Naive thymus-derived CD4-positive, alpha-beta T cell (primary cell): ENCODE data around the gene TMEM200A. TPM values are rescaled to one million over a fixed set of nuclear protein-coding genes. Genes with fewer than 3 reads are reported as not detected.

Experiments
- ATAC-seq: fragments of 150-1000 bp; cut with Tn5 transposase; 2 replicates; pipeline ENCODE4 v1.10.0; 2021; ENCODE audit warnings: mild to moderate bottlenecking, moderate library complexity
- CTCF ChIA-PET: fragments of 350-600 bp; sonication (Branson Sonifier 250); formaldehyde crosslinking; loops from one replicate; lab custom pipeline; 2021; ENCODE audit warnings: antibody characterized with exemption; lab: Charles Lee
- POLR2A ChIA-PET: fragments of 350-600 bp; sonication (Branson Sonifier 250); formaldehyde crosslinking; loops from one replicate; lab custom pipeline; 2021; ENCODE audit warnings: antibody characterized with exemption, inconsistent platforms; lab: Charles Lee
- DNase-seq, 9 donors: peaks; one replicate each; pipeline versions ENCODE4 v3.0.0 to v3.0.0-alpha.2; 2020 to 2022; ENCODE audit warnings: mixed read lengths in 1 of 9
- H3K27ac ChIP-seq: one replicate; pipeline ENCODE4 v1.7.0; 2013; ENCODE audit warnings: mild to moderate bottlenecking, low read depth, low read length, moderate library complexity
- H3K27me3 ChIP-seq, 2 donors: one replicate each; pipeline ENCODE4 v1.7.0; 2013; ENCODE audit warnings: low read length in 2 of 2, mild to moderate bottlenecking in 2 of 2, moderate library complexity in 2 of 2; ENCODE audit not compliant: control insufficient read depth in 2 of 2, insufficient read depth in 2 of 2
- H3K36me3 ChIP-seq, 3 experiments: 1 replicate in 2 of 3; 2 replicates in 1 of 3; pipeline ENCODE4 v1.7.0; 2013; ENCODE audit warnings: low read length in 3 of 3, mild to moderate bottlenecking in 3 of 3, moderate library complexity in 1 of 3; ENCODE audit not compliant: insufficient read depth in 3 of 3, control insufficient read depth in 2 of 3
- H3K4me1 ChIP-seq, 2 donors: one replicate each; pipeline ENCODE4 v1.7.0; 2013; ENCODE audit warnings: low read length in 2 of 2, mild to moderate bottlenecking in 2 of 2, moderate library complexity in 1 of 2; ENCODE audit not compliant: control insufficient read depth in 2 of 2, insufficient read depth in 2 of 2
- H3K4me3 ChIP-seq: 2 replicates; pipeline ENCODE4 v1.7.0; 2013; ENCODE audit warnings: mild to moderate bottlenecking, low read length
- H3K9me3 ChIP-seq, 3 experiments: 1 replicate in 2 of 3; 2 replicates in 1 of 3; pipeline ENCODE4 v1.7.0; 2013; ENCODE audit warnings: low read length in 3 of 3; ENCODE audit not compliant: control insufficient read depth in 2 of 3
- H3K27ac Mint-ChIP-seq, 9 donors: one replicate each; pipeline ENCODE4 v1.8.0; 2020 to 2022; ENCODE audit warnings: mixed read lengths in 9 of 9, mild to moderate bottlenecking in 8 of 9, moderate library complexity in 5 of 9, inconsistent platforms in 2 of 9
- H3K27me3 Mint-ChIP-seq, 5 donors: one replicate each; pipeline ENCODE4 v1.8.0; 2021 to 2022; ENCODE audit warnings: mixed read lengths in 5 of 5, mild to moderate bottlenecking in 1 of 5
- H3K36me3 Mint-ChIP-seq, 5 donors: one replicate each; pipeline ENCODE4 v1.8.0; 2020 to 2022; ENCODE audit warnings: mixed read lengths in 5 of 5, mild to moderate bottlenecking in 3 of 5, inconsistent platforms in 1 of 5
- H3K4me1 Mint-ChIP-seq, 7 donors: one replicate each; pipeline ENCODE4 v1.8.0; 2020 to 2022; ENCODE audit warnings: mixed read lengths in 7 of 7, mild to moderate bottlenecking in 3 of 7, inconsistent platforms in 1 of 7
- H3K4me3 Mint-ChIP-seq, 10 donors: one replicate each; pipeline ENCODE4 v1.8.0; 2020 to 2022; ENCODE audit warnings: mild to moderate bottlenecking in 10 of 10, mixed read lengths in 10 of 10, moderate library complexity in 6 of 10, inconsistent platforms in 2 of 10
- H3K9me3 Mint-ChIP-seq, 11 donors: one replicate each; pipeline ENCODE4 v1.8.0; 2020 to 2022; ENCODE audit warnings: mixed read lengths in 11 of 11, mild to moderate bottlenecking in 4 of 11, inconsistent platforms in 1 of 11, moderate library complexity in 1 of 11
- intact Hi-C, 2 donors: fragments of 100-400 bp; cut with micrococcal nuclease; formaldehyde crosslinking; loops; one replicate each; pipeline ENCODE4 v1.15.1; 2023
- polyA plus RNA-seq, 2 donors: library from polyadenylated mRNA; unstranded; fragments of 300-500 nt; fragmentation: Illumina TruSeq; gene quantifications; one replicate each; pipeline ENCODE4 v1.2.3, GENCODE V29; 2021
- total RNA-seq, 6 experiments: library from RNA in 5 of 6; stranded (reverse) in 5 of 6; gene quantifications; 1 replicate in 5 of 6; 2 replicates in 1 of 6; pipeline ENCODE4 v1.2.3 and lab custom pipeline; 2021 to 2026

Gene TMEM200A
- total and polyA plus RNA-seq, 7 experiments from 2014 or later: 0.15 to 7.2 (median 0.46) TPM; not detected in 1

DNA sequence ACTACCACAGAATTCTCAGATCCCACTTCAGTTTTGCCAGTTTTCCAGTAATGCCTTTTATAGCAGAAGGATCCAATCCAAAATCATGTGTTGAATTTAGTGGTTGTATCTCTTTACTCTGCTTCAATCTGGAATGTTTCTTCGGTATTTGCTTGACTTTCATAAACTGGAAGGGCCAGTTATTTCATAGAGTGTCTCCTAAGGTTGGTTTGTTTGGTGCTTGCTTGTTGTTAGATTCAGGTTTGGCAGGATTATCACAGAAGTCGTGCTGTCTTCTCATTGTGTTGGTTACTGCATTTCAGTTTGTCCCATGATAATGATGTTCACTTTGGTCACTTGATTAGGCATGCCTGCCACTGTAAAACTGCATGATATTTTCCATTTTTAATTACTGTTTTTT, 45.7 kb downstream of the TMEM200A start:
- no peak overlapping the region for H3K27ac ChIP-seq
- H3K4me3 Mint-ChIP-seq: no peak overlapping the region
- H3K4me1 Mint-ChIP-seq: peaks cover 0 to 9% (median 1%) of the 10 kb centered on the region in 7 donors
- H3K9me3 ChIP-seq: no peaks in the 10 kb centered on the region
- POLR2A ChIA-PET: interaction anchor here (0.6 kb wide), 1 partner anchor 573 kb away, joined by 4 read pairs; no protein-coding TSS in a partner anchor
- H3K9me3 Mint-ChIP-seq: peaks cover 0 to 9% (median 3%) of the 10 kb centered on the region in 11 donors
- no peak overlapping the region for H3K4me3 ChIP-seq
- peaks cover 0 to 15% (median 7%) of the 10 kb centered on the region in 5 donors for H3K27me3 Mint-ChIP-seq
- CTCF ChIA-PET: interaction anchor here (0.6 kb wide), 1 partner anchor 61 kb away, joined by 3 read pairs; no protein-coding TSS in a partner anchor
- intact Hi-C loops: no loop called here
- no peaks in the 10 kb centered on the region for H3K36me3 ChIP-seq
- H3K27me3 ChIP-seq: no peaks in the 10 kb centered on the region
- no peak for ATAC-seq
- peak overlapping the region in 1 of 9 donors; percentile 20 for H3K27ac Mint-ChIP-seq
- peaks cover 0 to 19% (median 8%) of the 10 kb centered on the region in 5 donors for H3K36me3 Mint-ChIP-seq
- H3K4me1 ChIP-seq: no peaks in the 10 kb centered on the region
- no peak for DNase-seq

DNA sequence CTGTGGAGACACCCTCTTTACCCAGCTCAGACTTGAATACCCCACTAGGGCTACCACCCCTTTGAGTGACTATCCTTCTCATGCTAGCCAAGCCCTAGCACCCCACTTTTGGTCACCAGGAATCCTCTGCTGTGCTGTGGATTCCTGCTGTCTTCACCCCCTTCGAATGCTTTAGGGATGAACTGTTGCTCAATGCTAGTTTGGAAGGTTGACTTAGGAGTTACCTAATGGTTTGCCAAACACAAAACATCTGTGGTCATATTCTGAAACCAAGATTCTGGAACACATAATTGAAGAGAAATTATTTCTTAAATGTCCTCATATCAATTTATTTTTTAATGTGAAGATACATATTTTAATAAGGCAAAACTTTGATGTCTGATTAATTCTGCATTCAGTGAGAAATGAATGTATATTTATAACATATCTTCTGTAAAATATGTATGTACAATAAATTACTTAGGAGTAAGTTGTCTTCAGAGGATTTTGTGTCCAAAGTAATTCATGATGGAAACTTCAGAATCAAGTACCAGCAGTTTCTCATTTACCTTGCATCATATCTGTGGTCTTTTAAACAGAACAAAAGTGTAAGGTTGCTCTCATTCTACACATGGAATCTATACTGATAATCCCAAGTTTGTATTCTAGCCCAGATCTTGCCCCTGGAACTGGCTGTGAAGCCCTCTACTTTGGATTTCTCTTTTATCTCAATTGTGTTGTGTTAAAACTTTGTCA, 46.9 kb downstream of the TMEM200A start:
- H3K4me3 ChIP-seq: no peak overlapping the region
- no peak for ATAC-seq
- H3K36me3 ChIP-seq: no peaks in the 10 kb centered on the region
- peaks cover 0 to 13% (median 6%) of the 10 kb centered on the region in 5 donors for H3K27me3 Mint-ChIP-seq
- H3K27ac ChIP-seq: no peak overlapping the region
- CTCF ChIA-PET: no interaction called here
- POLR2A ChIA-PET: no interaction called here
- no peak overlapping the region for H3K27ac Mint-ChIP-seq
- intact Hi-C loops: no loop called here
- peaks cover 0 to 4% (median 0%) of the 10 kb centered on the region in 7 donors for H3K4me1 Mint-ChIP-seq
- H3K4me3 Mint-ChIP-seq: no peak overlapping the region
- H3K36me3 Mint-ChIP-seq: peaks cover 0 to 15% (median 8%) of the 10 kb centered on the region in 5 donors
- peaks cover 0 to 9% (median 3%) of the 10 kb centered on the region in 11 donors for H3K9me3 Mint-ChIP-seq
- no peaks in the 10 kb centered on the region for H3K9me3 ChIP-seq
- H3K27me3 ChIP-seq: no peaks in the 10 kb centered on the region
- no peaks in the 10 kb centered on the region for H3K4me1 ChIP-seq
- DNase-seq: no peak

- Histone ChIP-seq H3K4me1 (no peaks in the 10 kb centered on the region), H3K36me3 (no peaks in the 10 kb centered on the region), H3K27ac (no peak overlapping the region), H3K9me3 (no peaks in the 10 kb centered on the region), H3K4me3 (no peak overlapping the region), H3K27me3 (no peaks in the 10 kb centered on the region)
- Mint-ChIP-seq H3K27ac (no peak overlapping the region), H3K4me3 (no peak overlapping the region), H3K4me1 (peaks cover 0 to 4% (median 0%) of the 10 kb centered on the region in 7 donors), H3K36me3 (peaks cover 0 to 19% (median 5%) of the 10 kb centered on the region in 5 donors), H3K9me3 (peaks cover 0 to 6% (median 0%) of the 10 kb centered on the region in 11 donors), H3K27me3 (peaks cover 0 to 10% (median 3%) of the 10 kb centered on the region in 5 donors)
- ChIA-PET POLR2A (no interaction called here), CTCF (no interaction called here)
- DNase-seq (no peak), ATAC-seq (no peak)
- intact Hi-C loops: no loop called here
Observed at GRCh38 chr6:130417951-130418350, 52.1 kb downstream of the TMEM200A start.

- H3K9me3 Mint-ChIP-seq: no peaks in the 10 kb centered on the region
- peaks cover 0 to 16% (median 0%) of the 10 kb centered on the region in 5 donors for H3K36me3 Mint-ChIP-seq
- DNase-seq (no peak), ATAC-seq (no peak)
- no peaks in the 10 kb centered on the region for H3K36me3 ChIP-seq
- POLR2A ChIA-PET: no interaction called here
- no peaks in the 10 kb centered on the region for H3K9me3 ChIP-seq
- H3K27ac Mint-ChIP-seq: no peak overlapping the region
- no peak overlapping the region for H3K4me3 ChIP-seq
- no peaks in the 10 kb centered on the region for H3K27me3 Mint-ChIP-seq
- H3K4me1 ChIP-seq: no peaks in the 10 kb centered on the region
- intact Hi-C loops: no loop called here
- H3K27ac ChIP-seq: no peak overlapping the region
- H3K4me1 Mint-ChIP-seq: peaks cover 0 to 5% (median 0%) of the 10 kb centered on the region in 7 donors
- H3K27me3 ChIP-seq: no peaks in the 10 kb centered on the region
- CTCF ChIA-PET: no interaction called here
- no peak overlapping the region for H3K4me3 Mint-ChIP-seq
Observed at GRCh38 chr6:130420911-130421310, 55.1 kb downstream of the TMEM200A start.

DNA sequence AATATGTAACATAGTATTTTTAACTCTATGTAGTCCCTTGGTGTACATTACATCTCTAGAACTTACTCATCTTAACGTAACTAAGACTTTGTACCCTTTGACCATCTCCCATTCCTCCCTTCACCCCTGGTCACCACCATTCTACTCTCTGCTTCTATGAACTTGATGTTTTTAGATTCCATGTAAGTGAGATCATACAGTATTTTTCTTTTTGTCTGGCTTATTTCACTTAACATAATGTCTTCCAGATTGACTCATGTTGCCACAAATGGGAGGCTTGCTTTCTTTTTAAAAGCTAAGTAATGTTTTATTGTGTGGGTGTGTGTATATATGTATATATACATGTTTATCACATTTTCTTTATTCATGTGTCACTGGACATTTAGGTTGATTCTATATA, 55.8 kb downstream of the TMEM200A start:
- no peak overlapping the region for H3K27ac Mint-ChIP-seq

DNA sequence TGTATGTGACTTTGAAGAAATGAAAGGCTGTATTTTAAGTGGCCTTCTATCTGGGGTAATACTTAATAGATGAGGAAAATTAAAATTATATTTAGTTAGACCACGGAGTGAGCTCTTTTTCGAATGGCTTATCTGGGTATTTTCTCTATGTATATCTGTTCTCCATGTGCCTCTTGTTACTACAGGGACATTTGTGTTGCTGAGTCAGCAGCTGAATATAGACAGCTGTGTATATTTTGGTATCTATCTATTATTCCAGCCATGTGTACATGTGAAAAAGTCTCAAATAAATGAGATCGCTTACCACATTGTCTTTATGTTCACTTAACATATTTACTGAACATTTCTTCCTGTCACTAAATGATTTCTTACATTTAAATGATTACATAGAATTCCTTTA, 57.2 kb downstream of the TMEM200A start:
- ChIA-PET CTCF (no interaction called here), POLR2A (no interaction called here)
- no peak overlapping the region for H3K27ac ChIP-seq
- no peaks in the 10 kb centered on the region for H3K9me3 Mint-ChIP-seq
- no peaks in the 10 kb centered on the region for H3K9me3 ChIP-seq
- ATAC-seq: no peak
- intact Hi-C loops: no loop called here
- H3K27me3 ChIP-seq: no peaks in the 10 kb centered on the region
- H3K27ac Mint-ChIP-seq: no peak overlapping the region
- H3K4me1 ChIP-seq: no peaks in the 10 kb centered on the region
- H3K4me3 ChIP-seq: no peak overlapping the region
- H3K27me3 Mint-ChIP-seq: peaks cover 0 to 5% (median 0%) of the 10 kb centered on the region in 5 donors
- H3K36me3 Mint-ChIP-seq: peaks cover 0 to 12% (median 0%) of the 10 kb centered on the region in 5 donors
- peaks cover 0 to 5% (median 0%) of the 10 kb centered on the region in 7 donors for H3K4me1 Mint-ChIP-seq
- H3K36me3 ChIP-seq: no peaks in the 10 kb centered on the region
- DNase-seq: no peak
- H3K4me3 Mint-ChIP-seq: no peak overlapping the region

More for the DNA sequence above, 55.8 kb downstream of the TMEM200A start:
- peaks cover 0 to 16% (median 0%) of the 10 kb centered on the region in 5 donors for H3K36me3 Mint-ChIP-seq
- H3K27ac ChIP-seq: no peak overlapping the region
- DNase-seq: no peak
- CTCF ChIA-PET: no interaction called here
- H3K9me3 Mint-ChIP-seq: no peaks in the 10 kb centered on the region
- H3K36me3 ChIP-seq: no peaks in the 10 kb centered on the region
- no peaks in the 10 kb centered on the region for H3K27me3 ChIP-seq
- POLR2A ChIA-PET: interaction anchor here (0.8 kb wide), 1 partner anchor 231 kb away, joined by 3 read pairs; no protein-coding TSS in a partner anchor
- ATAC-seq: no peak
- no peak overlapping the region for H3K4me3 ChIP-seq
- peaks cover 0 to 5% (median 0%) of the 10 kb centered on the region in 7 donors for H3K4me1 Mint-ChIP-seq
- H3K27me3 Mint-ChIP-seq: no peaks in the 10 kb centered on the region
- intact Hi-C loops: no loop called here
- H3K4me3 Mint-ChIP-seq: no peak overlapping the region
- no peaks in the 10 kb centered on the region for H3K9me3 ChIP-seq
- no peaks in the 10 kb centered on the region for H3K4me1 ChIP-seq
